Measurements from ENCODE around the gene TOX3. TPM values are rescaled to one million over a fixed set of nuclear protein-coding genes. Genes with fewer than 3 reads are reported as not detected.

Gene TOX3
- total RNA-seq, 1 donor from 2014 or later: 7.4 TPM

DNA sequence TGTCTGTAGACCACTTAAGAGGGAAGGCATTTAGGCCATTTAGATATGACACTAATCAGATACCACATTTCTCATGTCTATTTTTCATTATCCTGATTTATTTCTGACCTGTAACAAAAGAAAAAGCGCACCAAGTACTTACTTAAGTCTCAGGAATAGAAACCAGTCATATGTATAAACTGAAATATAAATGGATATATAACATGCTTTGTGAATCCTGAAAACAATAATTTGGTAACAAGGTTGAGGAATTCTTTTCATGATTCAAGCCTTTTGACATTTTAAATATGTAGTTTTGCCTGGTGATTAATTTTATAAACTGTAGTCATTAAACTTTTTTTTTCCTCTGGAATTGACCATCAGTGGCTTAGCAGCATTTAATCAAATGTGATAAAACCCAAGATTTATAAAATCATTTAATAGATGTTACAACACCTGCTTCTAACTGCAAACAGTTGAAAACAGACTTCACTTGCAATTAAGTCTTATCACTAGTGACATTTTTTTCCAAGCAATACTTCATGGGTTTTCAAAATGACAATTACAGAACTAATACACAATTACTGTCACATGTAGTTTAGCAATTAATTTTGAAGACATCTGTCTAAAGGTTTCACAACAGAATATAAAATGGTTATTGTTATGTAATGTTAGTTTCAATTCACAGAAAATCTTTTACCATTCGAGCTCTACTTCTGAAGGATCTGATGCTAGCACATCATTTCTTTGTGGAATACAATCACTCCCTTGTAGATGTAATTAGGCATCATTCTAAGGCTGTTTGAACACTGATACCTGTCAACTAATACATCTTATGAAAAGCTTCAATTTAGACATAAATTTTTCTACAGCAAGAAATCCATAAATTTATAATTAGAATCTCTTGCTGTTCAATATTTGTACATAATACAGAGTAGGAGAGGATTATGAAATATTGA is 110.3 kb downstream of the TOX3 start:
- no peak for DNase-seq (ENCODE audit: low read depth)
- TF ChIP-seq, protein P1, sequence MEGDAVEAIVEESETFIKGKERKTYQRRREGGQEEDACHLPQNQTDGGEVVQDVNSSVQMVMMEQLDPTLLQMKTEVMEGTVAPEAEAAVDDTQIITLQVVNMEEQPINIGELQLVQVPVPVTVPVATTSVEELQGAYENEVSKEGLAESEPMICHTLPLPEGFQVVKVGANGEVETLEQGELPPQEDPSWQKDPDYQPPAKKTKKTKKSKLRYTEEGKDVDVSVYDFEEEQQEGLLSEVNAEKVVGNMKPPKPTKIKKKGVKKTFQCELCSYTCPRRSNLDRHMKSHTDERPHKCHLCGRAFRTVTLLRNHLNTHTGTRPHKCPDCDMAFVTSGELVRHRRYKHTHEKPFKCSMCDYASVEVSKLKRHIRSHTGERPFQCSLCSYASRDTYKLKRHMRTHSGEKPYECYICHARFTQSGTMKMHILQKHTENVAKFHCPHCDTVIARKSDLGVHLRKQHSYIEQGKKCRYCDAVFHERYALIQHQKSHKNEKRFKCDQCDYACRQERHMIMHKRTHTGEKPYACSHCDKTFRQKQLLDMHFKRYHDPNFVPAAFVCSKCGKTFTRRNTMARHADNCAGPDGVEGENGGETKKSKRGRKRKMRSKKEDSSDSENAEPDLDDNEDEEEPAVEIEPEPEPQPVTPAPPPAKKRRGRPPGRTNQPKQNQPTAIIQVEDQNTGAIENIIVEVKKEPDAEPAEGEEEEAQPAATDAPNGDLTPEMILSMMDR (IDR thresholded peaks at IDR 0.05; ENCODE audit: insufficient read depth, low read length, poor library complexity, severe bottlenecking): no peak
- Histone ChIP-seq H3K4me3 (ENCODE audit: low read depth, low read length) (no peak overlapping the region), H3K27me3 (ENCODE audit: control insufficient read depth, insufficient read depth, low read length) (no peaks in the 10 kb centered on the region), H3K36me3 (ENCODE audit: control insufficient read depth, insufficient read depth, low read length) (no peaks in the 10 kb centered on the region)

DNA sequence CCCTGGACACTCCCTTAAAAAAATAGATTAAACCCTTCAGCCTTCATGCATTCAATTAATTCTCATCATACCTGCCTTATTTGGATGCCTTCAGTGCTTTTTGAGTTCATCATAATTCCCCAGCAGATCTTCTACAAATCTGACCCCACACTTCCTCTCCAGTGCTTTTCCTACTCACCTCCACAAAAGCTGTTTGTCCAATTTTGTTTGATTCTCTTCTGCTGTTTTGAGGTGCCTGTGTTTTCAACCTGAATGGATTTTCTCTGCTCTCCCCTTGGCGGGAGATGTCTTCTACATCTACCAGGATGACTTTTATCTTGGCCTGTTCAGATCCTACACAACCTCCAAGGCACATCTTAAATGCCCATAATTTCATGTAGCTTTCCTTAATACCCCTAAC is 112.7 kb downstream of the TOX3 start:
- TF ChIP-seq, protein P1 (IDR thresholded peaks at IDR 0.05; ENCODE audit: insufficient read depth, low read length, poor library complexity, severe bottlenecking): no peak
- Histone ChIP-seq H3K4me3 (ENCODE audit: low read depth, low read length) (no peak overlapping the region), H3K27me3 (ENCODE audit: control insufficient read depth, insufficient read depth, low read length) (no peaks in the 10 kb centered on the region), H3K36me3 (ENCODE audit: control insufficient read depth, insufficient read depth, low read length) (no peaks in the 10 kb centered on the region)
- no peak for DNase-seq (ENCODE audit: low read depth)

DNA sequence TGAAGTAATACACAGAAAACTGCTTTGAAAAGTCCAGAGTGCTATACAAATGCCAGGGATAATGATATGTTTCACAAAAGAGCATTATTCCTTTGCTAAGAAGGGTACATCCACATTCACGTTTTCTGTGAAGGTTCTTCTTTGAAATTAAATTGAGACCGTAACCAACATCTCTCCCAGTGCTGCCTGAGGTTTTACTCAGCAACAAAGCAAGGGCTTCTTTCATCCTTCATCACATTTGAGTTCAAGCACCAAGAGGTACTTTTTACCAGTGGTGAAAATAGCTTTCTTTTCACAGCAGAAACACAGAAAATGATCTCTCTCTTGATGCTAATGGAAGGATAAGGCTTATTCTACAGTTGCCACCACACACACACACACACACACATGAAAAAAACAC is 113.3 kb downstream of the TOX3 start:
- TF ChIP-seq, protein P1 (IDR thresholded peaks at IDR 0.05; ENCODE audit: insufficient read depth, low read length, poor library complexity, severe bottlenecking): no peak
- Histone ChIP-seq H3K4me3 (ENCODE audit: low read depth, low read length) (no peak overlapping the region), H3K36me3 (ENCODE audit: control insufficient read depth, insufficient read depth, low read length) (no peaks in the 10 kb centered on the region), H3K27me3 (ENCODE audit: control insufficient read depth, insufficient read depth, low read length) (no peaks in the 10 kb centered on the region)
- no peak for DNase-seq (ENCODE audit: low read depth)

DNA sequence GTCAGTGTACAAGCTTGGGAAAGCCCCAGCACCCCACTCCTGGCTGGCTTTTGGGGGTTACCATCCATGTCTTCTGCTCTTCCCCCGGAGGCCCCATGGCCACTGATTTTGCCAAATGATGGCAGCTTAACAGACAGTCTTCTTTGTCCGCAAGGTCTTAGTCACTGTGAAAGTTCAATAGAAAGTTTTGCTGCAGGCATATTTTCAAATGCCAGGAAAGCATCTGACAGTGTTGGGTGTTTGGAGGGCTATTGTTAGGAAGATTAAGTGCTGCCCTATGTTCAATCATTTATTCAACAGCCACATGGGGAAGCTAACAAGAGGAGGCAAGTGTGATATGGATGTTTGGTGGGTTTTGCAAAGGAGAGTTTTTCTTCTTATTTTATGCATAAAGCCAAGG is 122.4 kb downstream of the TOX3 start:
- Histone ChIP-seq H3K36me3 (ENCODE audit: control insufficient read depth, insufficient read depth, low read length) (no peaks in the 10 kb centered on the region), H3K27me3 (ENCODE audit: control insufficient read depth, insufficient read depth, low read length) (no peaks in the 10 kb centered on the region), H3K4me3 (ENCODE audit: low read depth, low read length) (no peak overlapping the region)
- no peak for DNase-seq (ENCODE audit: low read depth)
- TF ChIP-seq, protein P1 (IDR thresholded peaks at IDR 0.05; ENCODE audit: insufficient read depth, low read length, poor library complexity, severe bottlenecking): no peak

DNA sequence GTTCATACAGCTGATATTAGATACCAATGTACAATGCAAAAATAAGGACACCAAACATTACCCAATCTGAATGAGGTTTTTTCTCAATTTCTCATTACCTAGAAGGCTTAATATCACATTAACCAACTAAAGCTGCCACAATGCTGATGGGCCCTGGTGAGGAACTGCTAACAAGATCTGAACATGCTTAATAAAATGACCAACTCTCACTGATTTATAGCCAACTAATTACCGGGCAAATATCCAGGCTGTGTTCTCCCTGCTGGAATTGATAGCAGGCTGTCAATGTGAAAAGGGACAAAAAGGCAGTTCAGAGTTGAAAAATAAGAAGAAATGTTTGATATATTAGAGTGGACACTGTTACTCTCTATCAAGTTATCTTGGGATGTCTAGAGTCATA is 124.6 kb downstream of the TOX3 start:
- DNase-seq (ENCODE audit: low read depth): no peak
- TF ChIP-seq, protein P1 (IDR thresholded peaks at IDR 0.05; ENCODE audit: insufficient read depth, low read length, poor library complexity, severe bottlenecking): no peak
- Histone ChIP-seq H3K36me3 (ENCODE audit: control insufficient read depth, insufficient read depth, low read length) (no peaks in the 10 kb centered on the region), H3K27me3 (ENCODE audit: control insufficient read depth, insufficient read depth, low read length) (no peaks in the 10 kb centered on the region), H3K4me3 (ENCODE audit: low read depth, low read length) (no peak overlapping the region)
